Activated T-helper 17 cell treated with anti-CD3 and anti-CD28 coated beads, Interleukin-2, amount 50 U/mL, for 72 hours (primary cell): ENCODE data around the gene OR4M1. TPM values are rescaled to one million over a fixed set of nuclear protein-coding genes. Genes with fewer than 3 reads are reported as not detected.
"Not testable (repeated sequence)": the region's sequence is repeated elsewhere in the genome, so short reads cannot be mapped to it uniquely, and the experiment has no call there.

Experiments
- ATAC-seq: fragments of 150-1000 bp; cut with Tn5 transposase; replicated peaks from 2 replicates; pipeline ENCODE4 v1.10.0; 2021; ENCODE audit warnings: mild to moderate bottlenecking, moderate library complexity
- H3K27ac Mint-ChIP-seq: one replicate; pipeline ENCODE4 v1.8.0; 2022; ENCODE audit warnings: mixed read lengths
- H3K27me3 Mint-ChIP-seq: one replicate; pipeline ENCODE4 v1.8.0; 2022; ENCODE audit warnings: mixed read lengths
- H3K36me3 Mint-ChIP-seq: one replicate; pipeline ENCODE4 v1.8.0; 2022; ENCODE audit warnings: low read depth, mild to moderate bottlenecking, mixed read lengths
- H3K4me1 Mint-ChIP-seq: one replicate; pipeline ENCODE4 v1.8.0; 2022; ENCODE audit warnings: mixed read lengths
- H3K4me3 Mint-ChIP-seq: one replicate; pipeline ENCODE4 v1.8.0; 2022; ENCODE audit warnings: mild to moderate bottlenecking, mixed read lengths
- H3K9me3 Mint-ChIP-seq: one replicate; pipeline ENCODE4 v1.8.0; 2022; ENCODE audit warnings: mixed read lengths
- total RNA-seq, 2 donors: library from RNA; stranded (reverse); gene quantifications; one replicate each; pipeline ENCODE4 v1.2.3, GENCODE V29; 2022

OR4M1 gene, protein sequence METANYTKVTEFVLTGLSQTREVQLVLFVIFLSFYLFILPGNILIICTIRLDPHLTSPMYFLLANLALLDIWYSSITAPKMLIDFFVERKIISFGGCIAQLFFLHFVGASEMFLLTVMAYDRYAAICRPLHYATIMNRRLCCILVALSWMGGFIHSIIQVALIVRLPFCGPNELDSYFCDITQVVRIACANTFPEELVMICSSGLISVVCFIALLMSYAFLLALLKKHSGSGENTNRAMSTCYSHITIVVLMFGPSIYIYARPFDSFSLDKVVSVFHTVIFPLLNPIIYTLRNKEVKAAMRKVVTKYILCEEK
- total RNA-seq: not detected

- H3K9me3 Mint-ChIP-seq, H3K4me3 Mint-ChIP-seq, H3K27ac Mint-ChIP-seq, H3K4me1 Mint-ChIP-seq, H3K36me3 Mint-ChIP-seq, ATAC-seq: not testable (repeated sequence)
- H3K27me3 Mint-ChIP-seq: peaks cover 12% of the 10 kb centered on the region
Measured at GRCh38 chr14:19773204-19773603, at the start of gene OR4M1. OR4M1 (plus strand) TSS chr14:19773504; CDS start chr14:19780323, 6,819 bp downstream.

DNA sequence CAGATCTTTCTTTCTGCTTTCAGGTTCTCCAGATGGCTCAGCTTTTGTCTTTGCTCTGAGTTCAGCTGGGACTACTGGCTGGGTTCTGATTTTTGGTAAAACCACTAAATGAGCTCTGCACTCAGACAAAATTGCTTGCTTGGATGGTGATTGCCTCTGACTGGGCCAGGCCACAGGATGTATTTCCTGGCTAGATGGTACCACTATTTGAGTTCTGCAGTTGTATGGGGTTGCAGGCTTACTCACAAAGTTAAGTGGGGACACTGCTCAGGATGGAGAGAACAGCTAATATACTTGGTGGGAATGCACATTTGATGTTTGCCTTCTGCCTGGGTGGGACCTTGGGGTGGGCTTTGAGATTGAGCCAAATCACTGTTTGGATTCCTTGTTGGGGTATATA, 43.9 kb upstream of the OR4M1 start:
- H3K27ac Mint-ChIP-seq: no peak overlapping the region
- no peaks in the 10 kb centered on the region for H3K36me3 Mint-ChIP-seq
- H3K9me3 Mint-ChIP-seq: peaks cover 4% of the 10 kb centered on the region
- no peak overlapping the region for H3K4me3 Mint-ChIP-seq
- peaks cover 5% of the 10 kb centered on the region for H3K27me3 Mint-ChIP-seq
- no peaks in the 10 kb centered on the region for H3K4me1 Mint-ChIP-seq
- ATAC-seq: no peak

- Mint-ChIP-seq H3K36me3 (no peaks in the 10 kb centered on the region), H3K27ac (no peak overlapping the region), H3K4me3 (no peak overlapping the region), H3K27me3 (peaks cover 5% of the 10 kb centered on the region), H3K9me3 (peaks cover 4% of the 10 kb centered on the region), H3K4me1 (no peaks in the 10 kb centered on the region)
- no peak for ATAC-seq
Measured at GRCh38 chr14:19729763-19730162, 43.5 kb upstream of the OR4M1 start.

- not testable (repeated sequence) for H3K4me1 Mint-ChIP-seq, H3K27ac Mint-ChIP-seq, H3K27me3 Mint-ChIP-seq, H3K4me3 Mint-ChIP-seq, H3K36me3 Mint-ChIP-seq, ATAC-seq, H3K9me3 Mint-ChIP-seq
Measured at GRCh38 chr14:19733893-19734292, 39.4 kb upstream of the OR4M1 start.

GRCh38 chr14:19743256-19743655, 30.0 kb upstream of the OR4M1 start, which contains the start of gene OR4Q3:
OR4Q3 (plus strand) TSS chr14:19743571.
- H3K27me3 Mint-ChIP-seq: peaks cover 14% of the 10 kb centered on the region

DNA sequence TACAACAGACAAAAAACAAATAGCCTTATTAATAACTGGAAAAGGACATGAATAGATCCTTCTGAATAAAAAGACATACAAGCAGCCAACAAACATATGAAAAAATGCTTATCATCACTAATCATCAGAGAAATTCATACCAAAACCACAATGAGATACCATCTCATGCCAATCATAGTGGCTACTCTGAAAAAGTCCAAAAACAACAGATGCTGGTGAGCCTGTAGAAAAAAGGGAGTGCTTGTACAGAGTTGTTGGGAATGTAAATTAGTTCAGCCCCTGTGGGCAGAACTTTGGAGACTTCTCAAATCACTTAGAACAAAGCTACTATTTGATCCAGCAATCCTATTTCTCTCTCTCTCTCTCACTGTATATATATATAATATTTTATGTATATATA, 21.0 kb upstream of the OR4M1 start:
- not testable (repeated sequence) for H3K4me1 Mint-ChIP-seq, H3K4me3 Mint-ChIP-seq

More at GRCh38 chr14:19743256-19743655, 30.0 kb upstream of the OR4M1 start, which contains the start of gene OR4Q3:
- ATAC-seq: no peak
- no peaks in the 10 kb centered on the region for H3K4me1 Mint-ChIP-seq
- H3K27ac Mint-ChIP-seq: no peak within 1 kb of the TSS
- no peaks in the 10 kb centered on the region for H3K36me3 Mint-ChIP-seq
- H3K9me3 Mint-ChIP-seq: peaks cover 3% of the 10 kb centered on the region
- no peak within 1 kb of the TSS for H3K4me3 Mint-ChIP-seq

DNA sequence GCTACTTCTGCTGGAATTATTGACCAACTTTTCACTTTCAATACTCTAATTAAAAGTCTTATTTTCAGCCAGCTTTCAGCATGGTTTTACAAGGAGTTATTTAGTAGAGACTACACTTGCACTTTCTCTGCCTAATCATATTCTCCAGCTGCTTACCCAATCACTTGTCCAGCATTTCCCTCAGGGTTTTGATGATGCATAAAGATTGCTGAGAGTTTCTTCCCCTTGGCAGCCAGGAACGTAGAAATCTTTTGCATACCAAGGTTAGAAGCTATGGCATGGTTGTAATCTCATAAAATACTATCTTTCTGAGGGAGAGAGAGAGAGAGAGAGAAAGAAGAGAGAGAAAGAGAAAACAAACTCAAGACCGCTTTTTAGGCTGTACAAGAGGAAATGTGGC, 19.1 kb upstream of the OR4M1 start:
- Mint-ChIP-seq H3K4me3 (no peak overlapping the region), H3K4me1 (no peaks in the 10 kb centered on the region), H3K9me3 (no peaks in the 10 kb centered on the region), H3K36me3 (no peaks in the 10 kb centered on the region), H3K27ac (no peak overlapping the region), H3K27me3 (no peaks in the 10 kb centered on the region)
- no peak for ATAC-seq

More for the DNA sequence above, 21.0 kb upstream of the OR4M1 start:
- H3K27me3 Mint-ChIP-seq, H3K27ac Mint-ChIP-seq, H3K36me3 Mint-ChIP-seq, H3K9me3 Mint-ChIP-seq, ATAC-seq: not testable (repeated sequence)

DNA sequence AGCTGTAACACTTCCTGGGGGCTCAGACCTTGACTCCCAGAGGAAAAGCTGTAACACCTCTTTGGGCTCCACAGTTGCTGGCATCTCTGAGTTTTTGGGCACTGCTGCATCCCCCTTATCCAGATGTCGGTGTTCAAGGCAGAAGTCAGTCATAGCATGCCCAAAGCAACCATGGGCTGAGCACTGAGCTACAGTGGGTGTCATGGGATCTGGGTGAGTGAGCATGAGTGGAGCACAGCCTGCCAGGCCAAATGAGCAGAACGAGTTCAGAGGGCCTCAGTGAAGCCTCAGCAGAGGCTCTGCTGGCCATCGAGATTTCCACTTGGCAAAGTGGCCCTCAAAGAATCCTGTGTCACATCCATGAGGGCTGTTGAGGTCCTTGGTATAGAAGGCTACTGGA, 1.8 kb upstream of the OR4M1 start:
- H3K27ac Mint-ChIP-seq, H3K9me3 Mint-ChIP-seq, H3K27me3 Mint-ChIP-seq, H3K4me3 Mint-ChIP-seq, ATAC-seq, H3K4me1 Mint-ChIP-seq, H3K36me3 Mint-ChIP-seq: not testable (repeated sequence)

- no peaks in the 10 kb centered on the region for H3K36me3 Mint-ChIP-seq
- ATAC-seq: no peak
- no peaks in the 10 kb centered on the region for H3K4me1 Mint-ChIP-seq
- H3K9me3 Mint-ChIP-seq: peaks cover 9% of the 10 kb centered on the region
- H3K4me3 Mint-ChIP-seq: no peak overlapping the region
- H3K27me3 Mint-ChIP-seq: peaks cover 6% of the 10 kb centered on the region
- H3K27ac Mint-ChIP-seq: no peak overlapping the region
Measured at GRCh38 chr14:19771895-19772430, 1.3 kb upstream of the OR4M1 start.

GRCh38 chr14:19772454-19772853, 850 bp upstream of the OR4M1 start:
- H3K9me3 Mint-ChIP-seq, H3K36me3 Mint-ChIP-seq, H3K4me3 Mint-ChIP-seq, H3K4me1 Mint-ChIP-seq, H3K27ac Mint-ChIP-seq, H3K27me3 Mint-ChIP-seq, ATAC-seq: not testable (repeated sequence)

DNA sequence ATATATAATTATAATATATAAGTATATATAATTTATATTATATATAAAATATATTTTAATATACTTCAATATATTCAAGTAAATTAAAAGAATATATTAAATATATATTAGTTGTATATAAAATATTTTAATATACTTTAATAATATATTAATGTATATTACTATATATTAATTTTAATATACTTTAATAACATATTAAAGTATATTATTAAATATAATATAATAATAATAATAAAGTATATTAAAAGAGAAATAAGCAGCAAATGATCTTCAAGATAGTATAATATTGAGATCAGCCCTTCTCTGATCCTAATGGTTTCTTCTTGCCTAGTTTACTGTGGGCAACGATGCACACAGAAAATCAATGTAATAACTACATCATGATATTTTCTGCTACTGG, 2.3 kb downstream of the OR4M1 start:
- Mint-ChIP-seq H3K4me3 (no peak overlapping the region), H3K9me3 (peaks cover 8% of the 10 kb centered on the region), H3K27ac (no peak overlapping the region), H3K27me3 (peaks cover 22% of the 10 kb centered on the region), H3K36me3 (no peaks in the 10 kb centered on the region), H3K4me1 (no peaks in the 10 kb centered on the region)
- ATAC-seq: no peak

DNA sequence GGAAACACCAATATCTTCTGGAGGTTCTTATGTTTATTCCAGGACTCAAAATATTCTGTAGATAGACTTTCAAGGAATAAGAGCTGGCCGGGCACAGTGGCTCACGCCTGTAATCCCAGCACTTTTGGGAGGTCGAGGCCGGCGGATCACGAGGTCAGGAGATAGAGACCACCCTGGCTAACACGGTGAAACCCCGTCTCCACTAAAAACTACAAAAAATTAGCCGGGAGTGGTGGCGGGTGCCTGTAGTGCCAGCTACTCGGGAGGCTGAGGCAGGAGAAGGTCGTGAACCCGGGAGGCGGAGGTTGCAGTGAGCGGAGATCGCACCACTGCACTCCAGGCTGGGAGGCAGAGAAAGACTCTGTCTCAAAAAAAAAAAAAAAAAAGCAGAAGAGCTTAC, 12.5 kb downstream of the OR4M1 start:
- not testable (repeated sequence) for H3K27ac Mint-ChIP-seq, H3K4me1 Mint-ChIP-seq, H3K36me3 Mint-ChIP-seq, H3K27me3 Mint-ChIP-seq, H3K4me3 Mint-ChIP-seq, ATAC-seq, H3K9me3 Mint-ChIP-seq

- H3K4me1 Mint-ChIP-seq, H3K9me3 Mint-ChIP-seq, H3K27ac Mint-ChIP-seq, ATAC-seq, H3K27me3 Mint-ChIP-seq, H3K4me3 Mint-ChIP-seq, H3K36me3 Mint-ChIP-seq: not testable (repeated sequence)
Measured at GRCh38 chr14:19787318-19787717, 14.0 kb downstream of the OR4M1 start.

- not testable (repeated sequence) for H3K4me3 Mint-ChIP-seq, H3K27ac Mint-ChIP-seq, ATAC-seq, H3K9me3 Mint-ChIP-seq, H3K4me1 Mint-ChIP-seq, H3K36me3 Mint-ChIP-seq, H3K27me3 Mint-ChIP-seq
Measured at GRCh38 chr14:19788150-19788549, 14.8 kb downstream of the OR4M1 start.

DNA sequence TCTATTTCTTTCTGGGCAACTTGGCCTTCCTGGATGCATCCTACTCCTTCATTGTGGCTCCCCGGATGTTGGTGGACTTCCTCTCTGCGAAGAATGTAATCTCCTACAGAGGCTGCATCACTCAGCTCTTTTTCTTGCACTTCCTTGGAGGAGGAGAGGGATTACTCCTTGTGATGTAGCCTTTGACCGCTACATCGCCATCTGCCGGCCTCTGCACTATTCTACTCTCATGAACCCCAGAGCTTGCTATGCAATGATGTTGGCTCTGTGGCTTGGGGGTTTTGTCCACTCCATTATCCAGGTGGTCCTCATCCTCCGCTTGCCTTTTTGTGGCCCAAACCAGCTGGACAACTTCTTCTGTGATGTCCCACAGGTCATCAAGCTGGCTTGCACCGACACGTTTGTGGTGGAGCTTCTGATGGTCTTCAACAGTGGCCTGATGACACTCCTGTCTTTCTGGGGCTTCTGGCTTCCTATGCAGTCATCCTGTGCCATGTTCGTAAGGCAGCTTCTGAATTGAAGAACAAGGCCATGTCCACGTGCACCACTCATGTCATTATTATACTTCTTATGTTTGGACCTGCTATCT, 23.3 kb downstream of the OR4M1 start:
- H3K36me3 Mint-ChIP-seq, ATAC-seq, H3K9me3 Mint-ChIP-seq, H3K27ac Mint-ChIP-seq, H3K27me3 Mint-ChIP-seq, H3K4me1 Mint-ChIP-seq, H3K4me3 Mint-ChIP-seq: not testable (repeated sequence)
